K562 (cell line): ENCODE data around the gene SOS1.

Source experiments
- ATF3 ChIP-seq, 2 experiments: fragments of 450-650 bp in 1 of 2; sonication (generic) in 1 of 2; formaldehyde crosslinking in 1 of 2; IDR thresholded peaks in 1 of 2; conservative IDR thresholded peaks in 1 of 2; 2 replicates each; pipeline versions ENCODE4 v1.6.1 to v1.8.1; 2016 to 2023; ENCODE audit warnings: mild to moderate bottlenecking in 2 of 2, moderate library complexity in 2 of 2, inconsistent platforms in 1 of 2, missing genetic modification reagents in 1 of 2
- BCLAF1 ChIP-seq, 2 experiments: fragments of 450-650 bp in 1 of 2; IDR thresholded peaks; 2 replicates each; pipeline ENCODE4 v1.6.1; 2011 to 2017; ENCODE audit warnings: low read depth in 2 of 2, antibody characterized with exemption in 1 of 2, borderline replicate concordance in 1 of 2, low read length in 1 of 2, mild to moderate bottlenecking in 1 of 2, mixed read lengths in 1 of 2; ENCODE audit not compliant: control insufficient read depth in 1 of 2
- CTCF ChIP-seq, 3 experiments: IDR thresholded peaks in 2 of 3; conservative IDR thresholded peaks in 1 of 3; 2 replicates each; pipeline ENCODE4 v1.5.1; 2011 to 2012; ENCODE audit warnings: low read length in 3 of 3, mild to moderate bottlenecking in 3 of 3, control low read depth in 2 of 3, improper control_type of control experiment in 1 of 3, inconsistent platforms in 1 of 3, low read depth in 1 of 3, mixed read lengths in 1 of 3, moderate library complexity in 1 of 3; ENCODE audit not compliant: insufficient read depth in 2 of 3
- HOMEZ ChIP-seq: fragments of 250-450 bp; sonication (Bioruptor Pico); IDR thresholded peaks from 2 replicates; pipeline ENCODE4 v1.4.0; 2020; ENCODE audit warnings: mild to moderate bottlenecking, moderate library complexity
- MLLT1 ChIP-seq, 2 experiments: fragments of 450-650 bp; IDR thresholded peaks; 2 replicates each; pipeline ENCODE4 v1.6.1; 2016
- NUFIP1 ChIP-seq: fragments of 450-650 bp; IDR thresholded peaks from 2 replicates; pipeline ENCODE4 v1.6.1; 2018; ENCODE audit not compliant: partially characterized antibody
- POLR2AphosphoS2 ChIP-seq: IDR thresholded peaks from 2 replicates; pipeline ENCODE4 v1.6.1; 2012; ENCODE audit warnings: low read length, improper control_type of control experiment
- POLR2AphosphoS5 ChIP-seq: IDR thresholded peaks from 2 replicates; pipeline ENCODE4 v1.6.1; 2011; ENCODE audit warnings: mild to moderate bottlenecking, low read depth, low read length, moderate library complexity; ENCODE audit not compliant: control insufficient read depth, insufficient read depth
- RB1 ChIP-seq: fragments of 450-650 bp; IDR thresholded peaks from 2 replicates; pipeline ENCODE4 v1.6.1; 2017; ENCODE audit warnings: low read depth, mild to moderate bottlenecking
- TEAD4 ChIP-seq, 2 experiments: sonication (generic) in 1 of 2; formaldehyde crosslinking in 1 of 2; IDR thresholded peaks; 2 replicates each; pipeline versions ENCODE4 v1.6.1 to v1.8.0; 2012 to 2022; ENCODE audit warnings: borderline replicate concordance in 1 of 2, inconsistent platforms in 1 of 2, low read length in 1 of 2, mild to moderate bottlenecking in 1 of 2, missing genetic modification reagents in 1 of 2
- USF2 ChIP-seq: sonication (generic); formaldehyde crosslinking; IDR thresholded peaks from 2 replicates; pipeline ENCODE4 v1.5.0; 2020; ENCODE audit warnings: missing genetic modification reagents
- ZBTB33 ChIP-seq: sonication (generic); formaldehyde crosslinking; IDR thresholded peaks from 2 replicates; pipeline ENCODE4 v1.8.1; 2023; ENCODE audit warnings: mild to moderate bottlenecking, missing genetic modification reagents
- ZNF146 ChIP-seq: IDR thresholded peaks from one replicate; pipeline ENCODE4 v1.6.1; 2018; ENCODE audit warnings: missing compliant biosample characterization; ENCODE audit not compliant: unreplicated experiment

GRCh38 chr2:39138837-39139211 lies 18.0 kb upstream of the SOS1 start:
- no peak for TF ChIP-seq POLR2AphosphoS2
- TF ChIP-seq NUFIP1, result no peak
- no peak for TF ChIP-seq USF2
- TF ChIP-seq POLR2AphosphoS5, result no peak
- TF ChIP-seq HOMEZ (CRISPR knock-in tag), result no peak
- TF ChIP-seq MLLT1 (IDR thresholded peaks at IDR 0.05), result no peak
- TF ChIP-seq CTCF (IDR thresholded peaks at IDR 0.05 in 2 of 3, conservative IDR thresholded peaks at IDR 0.05 in 1 of 3; ENCODE audit: insufficient read depth in 2 of 3, low read depth in 1 of 3, low read length in 3 of 3), result no peak
- no peak for TF ChIP-seq ZNF146 (CRISPR knock-in tag)
- TF ChIP-seq RB1, result no peak
- TF ChIP-seq BCLAF1 (IDR thresholded peaks at IDR 0.05; ENCODE audit: borderline replicate concordance in 1 of 2, control insufficient read depth in 1 of 2, low read depth in 2 of 2, low read length in 1 of 2), result no peak
- no peak for TF ChIP-seq TEAD4 (IDR thresholded peaks at IDR 0.05; ENCODE audit: low read length)
- TF ChIP-seq TEAD4 (CRISPR knock-in tag; IDR thresholded peaks at IDR 0.05; ENCODE audit: borderline replicate concordance), result no peak
- no peak for TF ChIP-seq ATF3 (IDR thresholded peaks at IDR 0.05)
- TF ChIP-seq ATF3 (CRISPR knock-in tag; conservative IDR thresholded peaks at IDR 0.05), result no peak
- TF ChIP-seq ZBTB33, result no peak
